Mesothelial cell of epicardium (in vitro differentiated cells): ENCODE results near the gene XIRP2. TPM values are rescaled to one million over a fixed set of nuclear protein-coding genes. Genes with fewer than 3 reads are reported as not detected.

Experiments used
- DNase-seq, 2 experiments: peaks; one replicate each; pipeline ENCODE4 v3.0.0; 2021; ENCODE audit warnings: low spot score in 2 of 2; ENCODE audit not compliant: unreplicated experiment in 2 of 2
- H3K27ac Mint-ChIP-seq: 2 replicates; pipeline ENCODE4 v1.8.0; 2021; ENCODE audit warnings: mixed read lengths
- H3K27me3 Mint-ChIP-seq: 2 replicates; pipeline ENCODE4 v1.8.0; 2021; ENCODE audit warnings: low read depth, mixed read lengths
- H3K36me3 Mint-ChIP-seq: 2 replicates; pipeline ENCODE4 v1.8.0; 2021; ENCODE audit warnings: mixed read lengths
- H3K4me1 Mint-ChIP-seq: 2 replicates; pipeline ENCODE4 v1.8.0; 2021; ENCODE audit warnings: mixed read lengths
- H3K4me3 Mint-ChIP-seq: 2 replicates; pipeline ENCODE4 v1.8.0; 2021; ENCODE audit warnings: mild to moderate bottlenecking, moderate library complexity, mixed read lengths
- H3K9me3 Mint-ChIP-seq: 2 replicates; pipeline ENCODE4 v1.8.0; 2021; ENCODE audit warnings: mixed read lengths
- CTCF ChIP-seq: fragments of 200-600 bp; sonication (generic); IDR thresholded peaks from one replicate; pipeline ENCODE4 v1.5.0; 2021; ENCODE audit warnings: antibody characterized with exemption; ENCODE audit not compliant: unreplicated experiment
- total RNA-seq: library from RNA; stranded (reverse); gene quantifications from 3 replicates; pipeline ENCODE4 v1.2.1, GENCODE V29; 2021

XIRP2 gene
- total RNA-seq, 1 donor from 2014 or later = not detected

- Mint-ChIP-seq H3K27me3 (peaks cover 1% of the 10 kb centered on the region), H3K36me3 (no peaks in the 10 kb centered on the region), H3K27ac (no peak overlapping the region), H3K4me1 (peaks cover 31% of the 10 kb centered on the region), H3K4me3 (no peak overlapping the region), H3K9me3 (peaks cover 5% of the 10 kb centered on the region)
- no peak for DNase-seq
- no peak for TF ChIP-seq CTCF
Observed at GRCh38 chr2:167144179-167144898, 256.1 kb downstream of the XIRP2 start.

- Mint-ChIP-seq H3K27me3 (peaks cover 1% of the 10 kb centered on the region), H3K27ac (no peak overlapping the region), H3K36me3 (no peaks in the 10 kb centered on the region), H3K9me3 (peaks cover 5% of the 10 kb centered on the region), H3K4me1 (peaks cover 13% of the 10 kb centered on the region), H3K4me3 (no peak overlapping the region)
- DNase-seq = no peak
- no peak for TF ChIP-seq CTCF
Observed at GRCh38 chr2:167147271-167147941, 259.1 kb downstream of the XIRP2 start.

GRCh38 chr2:167151894-167152293 lies 263.6 kb downstream of the XIRP2 start:
- H3K27ac Mint-ChIP-seq = no peak overlapping the region
- H3K36me3 Mint-ChIP-seq = no peaks in the 10 kb centered on the region
- H3K9me3 Mint-ChIP-seq = peaks cover 5% of the 10 kb centered on the region
- no peaks in the 10 kb centered on the region for H3K4me1 Mint-ChIP-seq
- no peak for TF ChIP-seq CTCF
- no peaks in the 10 kb centered on the region for H3K27me3 Mint-ChIP-seq
- DNase-seq = no peak
- H3K4me3 Mint-ChIP-seq = no peak overlapping the region

- peaks cover 4% of the 10 kb centered on the region for H3K4me1 Mint-ChIP-seq
- no peaks in the 10 kb centered on the region for H3K27me3 Mint-ChIP-seq
- DNase-seq = no peak
- H3K36me3 Mint-ChIP-seq = no peaks in the 10 kb centered on the region
- H3K9me3 Mint-ChIP-seq = peaks cover 12% of the 10 kb centered on the region
- no peak for TF ChIP-seq CTCF
- no peak overlapping the region for H3K4me3 Mint-ChIP-seq
- no peak overlapping the region for H3K27ac Mint-ChIP-seq
Observed at GRCh38 chr2:167157523-167157922, 269.2 kb downstream of the XIRP2 start.

GRCh38 chr2:167177196-167177595 lies 288.9 kb downstream of the XIRP2 start:
- H3K36me3 Mint-ChIP-seq = no peaks in the 10 kb centered on the region
- peaks cover 4% of the 10 kb centered on the region for H3K27me3 Mint-ChIP-seq
- H3K4me1 Mint-ChIP-seq = no peaks in the 10 kb centered on the region
- peaks cover 25% of the 10 kb centered on the region for H3K9me3 Mint-ChIP-seq
- H3K4me3 Mint-ChIP-seq = no peak overlapping the region
- DNase-seq = no peak
- TF ChIP-seq CTCF = no peak
- H3K27ac Mint-ChIP-seq = no peak overlapping the region
